Measurements from ENCODE around the gene TRAPPC3. TPM values are rescaled to one million over a fixed set of nuclear protein-coding genes. Genes with fewer than 3 reads are reported as not detected.

Gene TRAPPC3
- total RNA-seq, 4 donors from 2014 or later, result 101 to 156 (median 148) TPM

GRCh38 chr1:36132029-36132428 is 17.3 kb downstream of the TRAPPC3 start:
- no peak overlapping the region for H3K4me3 ChIP-seq (replicated peaks in 1 of 3)
- H3K9me3 ChIP-seq, result no peaks in the 10 kb centered on the region
- intact Hi-C loops (cut with DNase I), result no loop called here
- DNase-seq, result no peak
- H3K36me3 ChIP-seq, result peaks cover 0 to under 1% of the 10 kb centered on the region in 2 donors
- 78 to 92% methylated on average over 3 of the region's 3 CpGs for WGBS, 2 donors
- no peak for TF ChIP-seq POLR2A (IDR thresholded peaks at IDR 0.05)
- TF ChIP-seq CTCF (IDR thresholded peaks at IDR 0.05), result no peak
- H3K27ac ChIP-seq, result no peak overlapping the region
- H3K4me1 ChIP-seq, result peaks cover 10 to 29% of the 10 kb centered on the region in 2 donors
- H3K27me3 ChIP-seq, result no peaks in the 10 kb centered on the region

DNA sequence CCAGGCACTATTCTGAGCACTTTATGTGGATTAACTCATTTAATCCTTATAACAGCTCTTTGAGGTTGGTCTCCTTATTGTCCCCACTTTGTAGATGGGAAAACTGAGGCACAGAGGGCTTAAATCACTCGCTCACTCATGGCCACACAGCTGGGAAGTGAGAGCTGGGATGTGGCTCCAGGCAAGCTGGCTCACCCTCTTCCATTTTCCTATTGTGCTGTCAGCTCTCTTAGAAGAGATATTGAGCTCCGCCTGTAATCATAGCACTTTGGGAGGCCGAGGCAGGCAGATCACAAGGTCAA is 20.4 kb downstream of the TRAPPC3 start:
- Histone ChIP-seq H3K27me3 (no peaks in the 10 kb centered on the region), H3K36me3 (no peaks in the 10 kb centered on the region), H3K27ac (no peak overlapping the region), H3K4me1 (peaks cover 5 to 18% of the 10 kb centered on the region in 2 donors), H3K9me3 (no peaks in the 10 kb centered on the region), H3K4me3 (replicated peaks in 1 of 3) (no peak overlapping the region)
- no peak for DNase-seq
- TF ChIP-seq POLR2A (IDR thresholded peaks at IDR 0.05), result no peak
- TF ChIP-seq CTCF (IDR thresholded peaks at IDR 0.05), result no peak
- WGBS, 2 donors, result 93 to 97% methylated on average over 3 of the region's 3 CpGs
- intact Hi-C loops (cut with DNase I), result no loop called here

- H3K27me3 ChIP-seq, result no peaks in the 10 kb centered on the region
- 90 to 92% methylated on average over 9 to 10 of the region's 11 CpGs for WGBS, 2 donors
- no peaks in the 10 kb centered on the region for H3K36me3 ChIP-seq
- TF ChIP-seq CTCF (IDR thresholded peaks at IDR 0.05), result no peak
- TF ChIP-seq POLR2A (IDR thresholded peaks at IDR 0.05), result no peak
- H3K9me3 ChIP-seq, result no peaks in the 10 kb centered on the region
- intact Hi-C loops (cut with DNase I), result no loop called here
- DNase-seq, result no peak
- H3K27ac ChIP-seq, result no peak overlapping the region
- no peak overlapping the region for H3K4me3 ChIP-seq (replicated peaks in 1 of 3)
- peaks cover 5 to 19% of the 10 kb centered on the region in 2 donors for H3K4me1 ChIP-seq
Measured at GRCh38 chr1:36128126-36128904, 21.0 kb downstream of the TRAPPC3 start.

GRCh38 chr1:36126797-36127500 is 22.3 kb downstream of the TRAPPC3 start:
- intact Hi-C loops (cut with DNase I), result no loop called here
- H3K27me3 ChIP-seq, result no peaks in the 10 kb centered on the region
- WGBS, 2 donors, result 58 to 60% methylated on average over 6 to 7 of the region's 7 CpGs
- H3K4me1 ChIP-seq, result peaks cover 5 to 19% of the 10 kb centered on the region in 2 donors
- no peak for DNase-seq
- no peak for TF ChIP-seq CTCF (IDR thresholded peaks at IDR 0.05)
- TF ChIP-seq POLR2A (IDR thresholded peaks at IDR 0.05), result no peak
- no peaks in the 10 kb centered on the region for H3K9me3 ChIP-seq
- H3K27ac ChIP-seq, result no peak overlapping the region
- H3K4me3 ChIP-seq (replicated peaks in 1 of 3), result no peak overlapping the region
- no peaks in the 10 kb centered on the region for H3K36me3 ChIP-seq
